ENCODE measurements around the gene ZWINT.

Gene ZWINT, protein sequence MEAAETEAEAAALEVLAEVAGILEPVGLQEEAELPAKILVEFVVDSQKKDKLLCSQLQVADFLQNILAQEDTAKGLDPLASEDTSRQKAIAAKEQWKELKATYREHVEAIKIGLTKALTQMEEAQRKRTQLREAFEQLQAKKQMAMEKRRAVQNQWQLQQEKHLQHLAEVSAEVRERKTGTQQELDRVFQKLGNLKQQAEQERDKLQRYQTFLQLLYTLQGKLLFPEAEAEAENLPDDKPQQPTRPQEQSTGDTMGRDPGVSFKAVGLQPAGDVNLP

GRCh38 chr10:56360967-56361612 is at the start of gene ZWINT:
Gene ZWINT, minus strand, starts transcription at chr10:56361259. Its CDS starts 23 bp downstream, at chr10:56361236.
- peak within 1 kb of the TSS; percentile 78 for H3K4me3 ChIP-seq (ENCODE audit: low read depth, low read length)
- DNase-seq (ENCODE audit: low read depth): peak; percentile 87

- DNase-seq (ENCODE audit: low read depth): no peak
Measured at GRCh38 chr10:56383806-56384205, 22.7 kb upstream of the ZWINT start.

DNA sequence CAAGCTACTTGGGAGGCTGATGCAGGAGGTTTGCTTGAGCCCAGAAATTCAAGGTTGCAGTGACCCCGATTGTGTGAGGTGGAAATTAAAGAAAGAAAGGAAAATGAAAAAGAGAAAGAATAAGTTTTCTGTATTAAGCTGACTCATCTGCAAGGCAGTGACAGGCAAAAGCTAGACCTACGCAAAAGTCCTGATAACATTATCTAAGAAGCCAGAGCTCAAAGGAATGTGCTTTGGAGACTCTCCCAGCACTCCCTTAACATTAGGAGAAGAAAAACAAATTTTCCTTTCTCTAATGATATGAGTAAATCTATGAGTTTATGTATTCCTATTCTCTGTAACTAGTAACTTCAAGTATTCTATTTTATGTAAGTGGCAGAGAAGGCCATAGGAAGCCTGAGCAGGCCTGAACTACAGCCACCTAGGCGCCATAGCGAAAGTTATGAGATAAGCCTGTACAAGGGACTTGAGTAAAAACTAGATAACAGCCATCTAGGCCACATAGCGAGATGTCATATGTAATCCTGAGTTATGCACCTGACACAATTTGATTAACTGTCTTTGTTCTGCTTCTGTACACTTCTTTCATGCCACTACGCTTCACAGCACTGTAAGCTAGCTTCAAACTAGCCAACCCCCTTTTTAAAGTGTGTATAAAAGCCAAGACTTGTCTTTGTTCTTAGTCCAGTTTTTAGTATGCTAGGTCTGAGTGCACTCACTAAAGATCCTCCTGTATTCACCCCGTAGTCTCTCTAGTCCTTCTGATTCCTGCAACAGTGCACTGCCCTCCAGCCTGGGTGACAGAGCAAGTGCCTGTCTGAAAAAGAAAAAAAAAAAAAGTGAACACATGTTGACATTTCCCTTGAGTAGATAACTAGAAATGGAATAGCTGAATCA is 9.4 kb upstream of the ZWINT start:
- no peak overlapping the region for H3K4me3 ChIP-seq (ENCODE audit: low read depth, low read length)
- DNase-seq (ENCODE audit: low read depth): no peak

More at GRCh38 chr10:56383806-56384205, 22.7 kb upstream of the ZWINT start:
- no peak overlapping the region for H3K4me3 ChIP-seq (ENCODE audit: low read depth, low read length)

DNA sequence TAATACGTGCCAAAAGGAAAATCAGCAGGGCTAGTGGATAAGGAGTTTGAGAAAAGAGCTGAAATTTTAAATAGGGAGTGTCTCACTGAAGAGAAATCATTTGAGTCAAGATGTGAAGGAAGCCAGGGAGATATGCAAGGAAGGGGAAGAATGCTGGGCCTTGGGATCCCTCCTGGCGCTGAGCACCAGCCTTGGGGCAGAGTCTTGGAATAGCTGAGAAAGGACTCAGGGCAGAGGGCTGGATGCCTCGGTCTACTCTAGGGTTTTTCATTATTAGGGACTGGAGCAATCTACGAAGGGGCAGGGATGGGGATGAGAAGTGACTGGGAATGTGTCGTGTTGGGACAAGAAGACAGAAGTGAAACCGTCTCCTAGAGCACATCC is 484 bp downstream of the ZWINT start:
- DNase-seq (ENCODE audit: low read depth): no peak
- peak overlapping the region; percentile 78 for H3K4me3 ChIP-seq (ENCODE audit: low read depth, low read length)

- no peak overlapping the region for H3K4me3 ChIP-seq (ENCODE audit: low read depth, low read length)
- DNase-seq (ENCODE audit: low read depth): no peak
Measured at GRCh38 chr10:56359837-56360236, 1.2 kb downstream of the ZWINT start.

- DNase-seq (ENCODE audit: low read depth): no peak
- no peak overlapping the region for H3K4me3 ChIP-seq (ENCODE audit: low read depth, low read length)
Measured at GRCh38 chr10:56357018-56357417, 4.0 kb downstream of the ZWINT start.

DNA sequence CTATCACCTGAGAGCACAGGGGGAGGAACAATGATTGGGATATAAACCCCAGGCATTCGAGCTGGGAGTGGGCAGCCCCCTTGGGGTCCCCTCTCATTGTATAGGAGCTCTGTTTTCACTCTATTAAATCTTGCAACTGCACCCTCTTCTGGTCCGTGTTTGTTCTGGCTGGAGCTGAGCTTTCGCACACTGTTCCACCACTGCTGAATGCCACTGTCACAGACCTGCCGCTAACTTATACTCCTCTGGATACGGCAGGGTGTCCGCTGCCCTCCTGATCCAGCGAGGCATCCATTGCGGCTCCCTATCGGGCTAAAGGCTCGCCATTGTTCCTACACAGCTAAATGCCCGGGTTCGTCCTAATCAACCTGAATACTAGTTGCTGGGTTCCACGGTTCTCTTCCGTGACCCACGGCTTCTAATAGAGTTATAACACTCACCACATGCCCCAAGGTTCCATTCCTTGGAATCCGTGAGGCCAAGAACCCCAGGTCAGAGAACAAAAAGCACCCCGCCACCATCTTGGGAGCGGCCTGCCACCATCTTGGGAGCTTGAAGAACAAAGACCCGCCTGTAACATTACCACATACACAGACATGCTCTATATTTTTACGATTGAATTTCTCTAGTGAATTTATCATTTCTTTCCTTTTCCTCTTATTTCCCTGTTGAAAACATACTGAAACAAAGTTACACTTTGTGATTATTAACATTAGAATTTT is 9.0 kb downstream of the ZWINT start:
- no peak for DNase-seq (ENCODE audit: low read depth)
- H3K4me3 ChIP-seq (ENCODE audit: low read depth, low read length): no peak overlapping the region

GRCh38 chr10:56349611-56350010 is 11.4 kb downstream of the ZWINT start:
- no peak overlapping the region for H3K4me3 ChIP-seq (ENCODE audit: low read depth, low read length)
- no peak for DNase-seq (ENCODE audit: low read depth)

DNA sequence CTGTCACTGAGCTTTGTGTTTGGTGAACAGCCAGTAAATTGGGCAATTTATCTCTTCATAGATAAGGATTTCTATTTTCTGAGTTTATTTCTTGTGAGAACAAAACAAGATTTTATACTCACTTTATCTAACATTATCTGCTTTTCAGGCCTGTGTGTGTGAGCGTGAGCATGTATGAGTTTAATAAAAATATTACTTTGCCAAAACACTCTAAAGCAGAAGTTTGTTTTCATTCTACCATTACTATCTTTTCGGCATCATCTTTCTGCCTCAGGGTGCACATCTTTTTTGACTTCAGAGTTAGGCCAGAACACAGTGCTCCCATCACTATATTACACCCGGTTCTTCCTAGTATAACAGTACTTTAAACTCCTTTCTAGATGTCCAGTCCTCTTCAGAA is 13.0 kb downstream of the ZWINT start:
- H3K4me3 ChIP-seq (ENCODE audit: low read depth, low read length): no peak overlapping the region
- DNase-seq (ENCODE audit: low read depth): no peak

DNA sequence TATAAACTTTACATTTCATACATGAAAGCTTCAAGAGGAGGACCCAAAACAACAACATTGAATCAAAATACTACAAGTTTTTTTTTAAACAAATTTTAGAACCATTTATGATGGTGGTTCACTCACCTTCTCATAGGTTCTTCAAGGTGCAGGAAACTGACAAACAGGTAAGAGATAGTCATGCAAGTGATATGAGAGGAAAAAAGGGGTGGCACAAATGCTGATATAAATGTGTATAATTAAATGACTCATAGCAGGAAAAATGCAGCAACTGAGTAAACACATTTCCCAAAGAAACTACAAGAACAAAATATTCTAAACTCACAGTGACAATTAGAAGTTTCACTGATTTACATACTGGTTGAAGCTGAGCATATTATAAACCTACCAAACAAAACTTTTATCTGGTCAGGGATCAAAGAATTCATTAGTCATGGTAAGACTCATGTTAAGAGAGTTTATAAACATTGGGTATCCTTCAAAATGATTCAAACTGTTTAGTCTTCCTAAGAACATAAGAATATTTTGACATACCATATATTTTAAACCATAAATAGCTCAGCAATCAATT is 14.1 kb downstream of the ZWINT start:
- H3K4me3 ChIP-seq (ENCODE audit: low read depth, low read length): no peak overlapping the region
- no peak for DNase-seq (ENCODE audit: low read depth)

DNA sequence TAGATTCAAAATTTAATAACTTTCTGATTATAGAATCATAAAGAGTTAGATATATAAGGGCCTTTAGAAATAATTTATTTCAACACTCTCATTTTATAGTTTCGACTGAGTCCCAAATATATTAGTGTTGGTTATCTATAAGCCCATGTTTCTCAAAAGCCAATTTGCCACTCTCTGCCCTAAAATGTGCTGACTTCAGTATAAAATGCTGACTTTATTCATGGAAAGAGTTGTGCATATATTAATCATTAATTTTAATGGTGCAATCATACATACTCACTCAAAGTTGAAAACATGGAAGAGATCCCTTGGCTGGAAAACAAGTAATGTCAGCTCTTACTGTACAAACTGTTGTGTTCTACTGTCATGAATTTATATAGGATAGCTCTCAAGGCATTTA is 19.4 kb downstream of the ZWINT start:
- DNase-seq (ENCODE audit: low read depth): no peak
- no peak overlapping the region for H3K4me3 ChIP-seq (ENCODE audit: low read depth, low read length)

- no peak for DNase-seq (ENCODE audit: low read depth)
- H3K4me3 ChIP-seq (ENCODE audit: low read depth, low read length): no peak overlapping the region
Measured at GRCh38 chr10:56329961-56330360, 31.1 kb downstream of the ZWINT start.

DNA sequence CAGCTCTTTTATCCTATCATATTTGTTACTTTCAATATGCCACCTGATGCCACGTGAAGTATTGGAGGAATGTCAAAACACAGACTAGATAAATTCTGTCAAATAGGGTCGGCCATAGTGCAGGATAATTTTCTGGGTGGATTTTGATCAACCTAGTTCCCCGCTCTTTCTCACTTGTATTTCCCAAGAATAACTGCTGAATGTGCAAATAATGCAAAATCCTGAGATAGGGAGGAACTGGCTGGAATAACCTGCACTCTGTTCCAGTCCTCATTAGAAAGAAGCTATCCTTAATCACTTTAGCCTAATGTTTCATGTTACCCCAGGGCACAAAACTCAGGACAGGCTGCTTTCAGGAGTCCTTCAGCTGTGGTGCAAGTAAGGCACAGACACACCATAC is 33.9 kb downstream of the ZWINT start:
- no peak overlapping the region for H3K4me3 ChIP-seq (ENCODE audit: low read depth, low read length)
- DNase-seq (ENCODE audit: low read depth): no peak

DNA sequence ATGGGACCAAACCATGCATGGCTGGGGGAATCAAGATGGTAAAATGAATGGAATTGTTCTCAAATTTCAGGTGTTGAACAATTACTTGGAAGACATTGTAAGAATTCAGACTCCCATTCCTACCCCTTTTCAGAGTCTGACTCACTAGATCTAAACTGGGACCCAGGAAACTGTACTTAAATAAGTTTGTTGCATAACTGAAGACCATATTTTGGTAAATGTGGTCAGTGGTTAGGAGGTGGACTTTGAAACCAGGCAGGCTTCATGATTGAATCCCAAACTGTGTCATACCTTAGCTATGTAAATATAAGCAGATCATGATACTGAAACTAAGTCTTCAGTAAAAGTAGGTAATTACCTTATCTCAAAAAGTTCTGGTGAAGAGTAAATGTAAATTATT is 41.7 kb downstream of the ZWINT start:
- no peak for DNase-seq (ENCODE audit: low read depth)

GRCh38 chr10:56318816-56319215 is 42.2 kb downstream of the ZWINT start:
- no peak for DNase-seq (ENCODE audit: low read depth)
- no peak overlapping the region for H3K4me3 ChIP-seq (ENCODE audit: low read depth, low read length)

More for the DNA sequence above, 41.7 kb downstream of the ZWINT start:
- H3K4me3 ChIP-seq (ENCODE audit: low read depth, low read length): no peak overlapping the region

DNA sequence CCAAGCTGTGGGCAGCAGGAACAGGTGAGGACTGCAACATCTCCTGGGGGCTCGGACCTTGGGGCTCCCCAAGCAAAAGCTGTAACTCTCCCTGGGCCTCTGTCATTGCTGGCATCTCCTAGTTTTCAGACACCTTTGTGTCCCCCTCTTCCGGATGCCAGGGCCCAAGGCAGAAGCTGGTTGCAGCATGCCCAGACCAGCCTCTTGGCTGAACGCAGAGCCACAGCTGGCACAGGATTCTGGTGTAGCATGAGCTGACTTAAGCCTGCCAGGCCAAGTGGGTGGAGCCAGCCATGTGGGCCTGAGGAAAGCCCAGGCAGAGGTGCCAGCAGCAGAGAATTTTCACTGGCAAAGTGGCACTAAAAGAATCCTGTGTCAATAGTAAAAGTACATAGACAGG is 43.5 kb downstream of the ZWINT start:
- H3K4me3 ChIP-seq (ENCODE audit: low read depth, low read length): no peak overlapping the region
- DNase-seq (ENCODE audit: low read depth): no peak

DNA sequence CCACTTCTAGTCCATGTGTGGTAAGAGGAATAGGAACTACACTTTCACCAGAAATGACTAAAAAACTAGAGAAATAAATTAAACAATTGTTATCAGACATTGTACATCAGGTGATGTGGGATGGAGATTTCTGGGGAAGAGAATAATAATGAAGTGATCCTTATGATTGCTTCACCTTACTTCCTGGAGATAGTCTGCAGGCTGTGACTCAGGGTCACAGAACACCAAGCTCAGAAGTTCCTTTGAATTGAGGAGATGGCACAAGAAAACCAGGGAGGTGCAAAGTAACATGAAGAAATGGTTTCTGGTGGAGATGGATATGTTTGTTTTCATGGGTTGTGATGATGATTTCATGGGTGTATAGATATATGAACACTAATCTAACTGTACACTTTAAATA is 44.5 kb downstream of the ZWINT start:
- H3K4me3 ChIP-seq (ENCODE audit: low read depth, low read length): no peak overlapping the region
- DNase-seq (ENCODE audit: low read depth): no peak
